ENCODE data around the gene SLC48A1. TPM values are rescaled to one million over a fixed set of nuclear protein-coding genes. Genes with fewer than 3 reads are reported as not detected.

SLC48A1 gene
- total RNA-seq, 1 donor from 2014 or later: 10.3 TPM

- Histone ChIP-seq H3K36me3 (ENCODE audit: control insufficient read depth, insufficient read depth, low read length) (peaks cover 5% of the 10 kb centered on the region), H3K4me3 (ENCODE audit: low read depth, low read length) (no peak overlapping the region), H3K27me3 (ENCODE audit: control insufficient read depth, insufficient read depth, low read length) (no peaks in the 10 kb centered on the region)
- FAIRE-seq (no peak), DNase-seq (ENCODE audit: low read depth) (no peak)
- TF ChIP-seq, protein P1, sequence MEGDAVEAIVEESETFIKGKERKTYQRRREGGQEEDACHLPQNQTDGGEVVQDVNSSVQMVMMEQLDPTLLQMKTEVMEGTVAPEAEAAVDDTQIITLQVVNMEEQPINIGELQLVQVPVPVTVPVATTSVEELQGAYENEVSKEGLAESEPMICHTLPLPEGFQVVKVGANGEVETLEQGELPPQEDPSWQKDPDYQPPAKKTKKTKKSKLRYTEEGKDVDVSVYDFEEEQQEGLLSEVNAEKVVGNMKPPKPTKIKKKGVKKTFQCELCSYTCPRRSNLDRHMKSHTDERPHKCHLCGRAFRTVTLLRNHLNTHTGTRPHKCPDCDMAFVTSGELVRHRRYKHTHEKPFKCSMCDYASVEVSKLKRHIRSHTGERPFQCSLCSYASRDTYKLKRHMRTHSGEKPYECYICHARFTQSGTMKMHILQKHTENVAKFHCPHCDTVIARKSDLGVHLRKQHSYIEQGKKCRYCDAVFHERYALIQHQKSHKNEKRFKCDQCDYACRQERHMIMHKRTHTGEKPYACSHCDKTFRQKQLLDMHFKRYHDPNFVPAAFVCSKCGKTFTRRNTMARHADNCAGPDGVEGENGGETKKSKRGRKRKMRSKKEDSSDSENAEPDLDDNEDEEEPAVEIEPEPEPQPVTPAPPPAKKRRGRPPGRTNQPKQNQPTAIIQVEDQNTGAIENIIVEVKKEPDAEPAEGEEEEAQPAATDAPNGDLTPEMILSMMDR (IDR thresholded peaks at IDR 0.05; ENCODE audit: insufficient read depth, low read length, severe bottlenecking): no peak
Observed at GRCh38 chr12:47778881-47779280, 5.8 kb downstream of the SLC48A1 start.

- TF ChIP-seq, protein P1 (IDR thresholded peaks at IDR 0.05; ENCODE audit: insufficient read depth, low read length, severe bottlenecking): peak; percentile 88
- DNase-seq (ENCODE audit: low read depth): peak; percentile 75
- FAIRE-seq: no peak
- peaks cover 6% of the 10 kb centered on the region for H3K36me3 ChIP-seq (ENCODE audit: control insufficient read depth, insufficient read depth, low read length)
- H3K27me3 ChIP-seq (ENCODE audit: control insufficient read depth, insufficient read depth, low read length): no peaks in the 10 kb centered on the region
- no peak overlapping the region for H3K4me3 ChIP-seq (ENCODE audit: low read depth, low read length)
Observed at GRCh38 chr12:47779301-47779942, 6.4 kb downstream of the SLC48A1 start.

GRCh38 chr12:47779943-47780504 is 7.0 kb downstream of the SLC48A1 start:
- TF ChIP-seq, protein P1 (IDR thresholded peaks at IDR 0.05; ENCODE audit: insufficient read depth, low read length, severe bottlenecking): no peak
- Histone ChIP-seq H3K27me3 (ENCODE audit: control insufficient read depth, insufficient read depth, low read length) (no peaks in the 10 kb centered on the region), H3K36me3 (ENCODE audit: control insufficient read depth, insufficient read depth, low read length) (peaks cover 8% of the 10 kb centered on the region), H3K4me3 (ENCODE audit: low read depth, low read length) (no peak overlapping the region)
- DNase-seq (ENCODE audit: low read depth) (no peak), FAIRE-seq (no peak)

- no peaks in the 10 kb centered on the region for H3K27me3 ChIP-seq (ENCODE audit: control insufficient read depth, insufficient read depth, low read length)
- H3K36me3 ChIP-seq (ENCODE audit: control insufficient read depth, insufficient read depth, low read length): peaks cover 17% of the 10 kb centered on the region
- TF ChIP-seq, protein P1 (IDR thresholded peaks at IDR 0.05; ENCODE audit: insufficient read depth, low read length, severe bottlenecking): no peak
- FAIRE-seq (no peak), DNase-seq (ENCODE audit: low read depth) (peak; percentile 91)
- no peak overlapping the region for H3K4me3 ChIP-seq (ENCODE audit: low read depth, low read length)
Observed at GRCh38 chr12:47781479-47782371, 8.7 kb downstream of the SLC48A1 start.

DNA sequence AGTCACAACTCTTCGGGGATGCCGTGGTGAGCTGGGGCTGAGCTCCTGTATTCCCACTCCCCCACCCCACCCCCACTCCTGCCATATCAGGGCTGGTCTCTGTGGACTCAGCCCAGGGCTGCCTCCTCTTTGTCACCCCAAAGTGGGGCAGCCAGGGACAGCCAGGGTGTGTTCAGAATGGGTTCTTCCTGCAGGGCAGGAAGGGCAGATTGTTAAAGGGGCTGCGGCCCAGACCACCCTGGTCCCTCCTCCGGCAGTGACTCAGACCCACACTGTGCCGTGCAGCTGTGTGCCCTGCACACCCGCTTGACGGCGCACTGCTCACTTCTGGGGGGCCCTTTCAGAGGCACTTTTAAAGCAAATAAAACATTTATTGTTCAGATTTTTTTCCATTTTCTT is 9.3 kb downstream of the SLC48A1 start:
- Histone ChIP-seq H3K36me3 (ENCODE audit: control insufficient read depth, insufficient read depth, low read length) (peaks cover 22% of the 10 kb centered on the region), H3K4me3 (ENCODE audit: low read depth, low read length) (no peak overlapping the region), H3K27me3 (ENCODE audit: control insufficient read depth, insufficient read depth, low read length) (no peaks in the 10 kb centered on the region)
- FAIRE-seq: no peak
- TF ChIP-seq, protein P1 (IDR thresholded peaks at IDR 0.05; ENCODE audit: insufficient read depth, low read length, severe bottlenecking): peak; percentile 20
- no peak for DNase-seq (ENCODE audit: low read depth)

Measured in bronchial epithelial cell (primary cell).